Neural cell (in vitro differentiated cells): ENCODE results near the gene MYO7B. TPM values are rescaled to one million over a fixed set of nuclear protein-coding genes. Genes with fewer than 3 reads are reported as not detected.

ENCODE experiments used
- H2AFZ ChIP-seq: fragments of 200-600, 300-800 bp; sonication (generic), shearing (Covaris generic); 2 replicates; pipeline ENCODE4 v1.6.0; 2014; ENCODE audit warnings: low read depth, mild to moderate bottlenecking, antibody characterized with exemption, low read length, moderate library complexity
- H3F3A ChIP-seq: fragments of 200-600 bp; shearing (Covaris generic); 2 replicates; pipeline ENCODE4 v1.6.1; 2016; ENCODE audit warnings: mild to moderate bottlenecking, moderate library complexity, mixed read lengths, antibody characterized with exemption, low read length; ENCODE audit not compliant: insufficient read depth, poor library complexity, severe bottlenecking
- H3K27ac ChIP-seq: fragments of 200-600, 300-800 bp; sonication (generic), shearing (Covaris generic); 2 replicates; pipeline ENCODE4 v1.5.1; 2014; ENCODE audit warnings: mild to moderate bottlenecking, low read length, moderate library complexity
- H3K27me3 ChIP-seq: fragments of 300-800, 200-600 bp; sonication (generic), shearing (Covaris generic); 2 replicates; pipeline ENCODE4 v1.6.0; 2014; ENCODE audit warnings: mild to moderate bottlenecking, low read depth, low read length, moderate library complexity; ENCODE audit not compliant: insufficient read depth
- H3K36me3 ChIP-seq: fragments of 300-800, 200-600 bp; sonication (generic), shearing (Covaris generic); 2 replicates; pipeline ENCODE4 v1.5.1; 2014; ENCODE audit warnings: mild to moderate bottlenecking, antibody characterized with exemption, low read length, moderate library complexity; ENCODE audit not compliant: insufficient read depth
- H3K4me2 ChIP-seq: fragments of 300-800, 200-600 bp; sonication (generic), shearing (Covaris generic); 2 replicates; pipeline ENCODE4 v1.6.0; 2014; ENCODE audit warnings: mild to moderate bottlenecking, low read length
- H3K4me3 ChIP-seq: fragments of 300-800, 200-600 bp; sonication (generic), shearing (Covaris generic); 2 replicates; pipeline ENCODE4 v1.5.1; 2014; ENCODE audit warnings: mild to moderate bottlenecking, low read length, moderate library complexity
- H3K79me2 ChIP-seq: fragments of 200-600 bp; shearing (Covaris generic); replicated peaks from 2 replicates; pipeline ENCODE4 v1.6.0; 2014; ENCODE audit warnings: mild to moderate bottlenecking, low read length, moderate library complexity; ENCODE audit not compliant: insufficient read depth
- H3K9ac ChIP-seq: fragments of 300-800, 200-600 bp; sonication (generic), shearing (Covaris generic); 2 replicates; pipeline ENCODE4 v1.6.1; 2016; ENCODE audit warnings: mild to moderate bottlenecking, low read length, mixed read lengths
- H3K9me2 ChIP-seq: fragments of 200-600 bp; shearing (Covaris generic); 2 replicates; pipeline ENCODE4 v1.6.1; 2016; ENCODE audit warnings: mild to moderate bottlenecking, low read length, mixed read lengths; ENCODE audit not compliant: insufficient read depth
- H3K9me3 ChIP-seq: fragments of 200-600, 300-800 bp; sonication (generic), shearing (Covaris generic); 2 replicates; pipeline ENCODE4 v1.6.1; 2016; ENCODE audit warnings: mild to moderate bottlenecking, mixed run types, low read length, moderate library complexity, mixed read lengths
- H4K20me1 ChIP-seq: fragments of 200-600 bp; shearing (Covaris generic); 2 replicates; pipeline ENCODE4 v1.6.1; 2016; ENCODE audit warnings: mild to moderate bottlenecking, mixed run types; ENCODE audit not compliant: insufficient read depth
- CTCF ChIP-seq: fragments of 450-650 bp; IDR thresholded peaks from 2 replicates; pipeline ENCODE4 v1.5.1; 2014; ENCODE audit warnings: antibody characterized with exemption, mild to moderate bottlenecking, moderate library complexity; ENCODE audit not compliant: poor library complexity, severe bottlenecking
- EP300 ChIP-seq: fragments of 450-650 bp; conservative IDR thresholded peaks from 2 replicates; pipeline ENCODE4 v1.6.1; 2014; ENCODE audit warnings: antibody characterized with exemption, mild to moderate bottlenecking, moderate library complexity; ENCODE audit not compliant: poor library complexity, severe bottlenecking
- EZH2 ChIP-seq: fragments of 200-600, 300-800 bp; shearing (Covaris generic), sonication (generic); IDR thresholded peaks from 2 replicates; pipeline ENCODE4 v1.6.1; 2014; ENCODE audit warnings: antibody characterized with exemption, low read length, borderline replicate concordance, mild to moderate bottlenecking; ENCODE audit not compliant: insufficient read depth, poor library complexity, severe bottlenecking
- MXI1 ChIP-seq: fragments of 450-650 bp; conservative IDR thresholded peaks from 2 replicates; pipeline ENCODE4 v1.6.1; 2014; ENCODE audit warnings: antibody characterized with exemption, mild to moderate bottlenecking; ENCODE audit not compliant: poor library complexity, severe bottlenecking
- POLR2AphosphoS5 ChIP-seq: IDR thresholded peaks from 2 replicates; pipeline ENCODE4 v1.6.1; 2012
- RAD21 ChIP-seq: fragments of 450-650 bp; conservative IDR thresholded peaks from 2 replicates; pipeline ENCODE4 v1.6.1; 2014; ENCODE audit warnings: antibody characterized with exemption, mild to moderate bottlenecking, moderate library complexity
- REST ChIP-seq: IDR thresholded peaks from 2 replicates; pipeline ENCODE4 v1.6.1; 2012; ENCODE audit warnings: borderline replicate concordance
- SMC3 ChIP-seq: fragments of 450-650 bp; conservative IDR thresholded peaks from 2 replicates; pipeline ENCODE4 v1.6.1; 2014; ENCODE audit warnings: antibody characterized with exemption, mild to moderate bottlenecking, moderate library complexity; ENCODE audit not compliant: poor library complexity
- TAF1 ChIP-seq: IDR thresholded peaks from 2 replicates; pipeline ENCODE4 v1.6.1; 2012; ENCODE audit warnings: low read depth
- polyA plus RNA-seq: library from polyadenylated mRNA; depleted of rRNA; stranded (reverse); fragments of >200 nt; gene quantifications from 2 replicates; pipeline ENCODE4 v1.2.3, GENCODE V29; 2014

The MYO7B gene
- polyA plus RNA-seq, 1 donor from 2014 or later: 0.16 TPM

DNA sequence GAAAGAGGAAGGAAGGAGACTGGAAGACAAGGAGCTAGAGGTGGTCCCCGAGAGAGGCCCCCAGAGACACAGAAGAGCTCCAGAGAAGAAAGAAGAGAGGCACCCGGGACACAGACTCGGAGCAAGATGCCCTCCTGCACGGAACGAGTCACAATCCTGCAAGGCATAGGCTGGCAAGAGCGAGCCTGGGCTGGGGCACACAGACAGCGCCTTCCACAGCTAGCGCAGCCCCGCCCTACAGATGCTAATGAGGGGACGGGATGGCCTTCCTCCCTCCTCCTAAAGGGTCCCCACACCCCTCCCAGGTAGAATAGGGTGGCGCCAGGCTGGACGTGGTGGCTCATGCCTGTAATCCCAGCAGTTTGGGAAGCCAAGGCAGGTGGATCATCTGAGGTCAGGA lies 90.7 kb downstream of the MYO7B start:
- Histone ChIP-seq H3K4me3 (no peak overlapping the region), H3K9ac (no peak overlapping the region), H3K27me3 (no peaks in the 10 kb centered on the region), H3K9me2 (no peaks in the 10 kb centered on the region), H3K79me2 (no peaks in the 10 kb centered on the region), H4K20me1 (no peaks in the 10 kb centered on the region), H2AFZ (no peak overlapping the region), H3K4me2 (no peak overlapping the region), H3K36me3 (no peaks in the 10 kb centered on the region), H3K9me3 (no peaks in the 10 kb centered on the region), H3K27ac (no peak overlapping the region), H3F3A (no peaks in the 10 kb centered on the region)
- no peak for TF ChIP-seq CTCF
- TF ChIP-seq RAD21: no peak
- no peak for TF ChIP-seq TAF1
- no peak for TF ChIP-seq POLR2AphosphoS5
- no peak for TF ChIP-seq EP300
- no peak for TF ChIP-seq EZH2
- no peak for TF ChIP-seq REST
- TF ChIP-seq SMC3: no peak
- no peak for TF ChIP-seq MXI1

GRCh38 chr2:127626917-127627739 lies 91.6 kb downstream of the MYO7B start:
- Histone ChIP-seq H3K4me3 (no peak overlapping the region), H3F3A (no peaks in the 10 kb centered on the region), H3K9me2 (no peaks in the 10 kb centered on the region), H3K9me3 (no peaks in the 10 kb centered on the region), H3K4me2 (no peak overlapping the region), H3K79me2 (no peaks in the 10 kb centered on the region), H3K36me3 (no peaks in the 10 kb centered on the region), H3K9ac (no peak overlapping the region), H3K27me3 (no peaks in the 10 kb centered on the region), H3K27ac (no peak overlapping the region), H2AFZ (no peak overlapping the region), H4K20me1 (no peaks in the 10 kb centered on the region)
- TF ChIP-seq SMC3: no peak
- no peak for TF ChIP-seq REST
- no peak for TF ChIP-seq TAF1
- TF ChIP-seq POLR2AphosphoS5: no peak
- TF ChIP-seq EP300: no peak
- TF ChIP-seq MXI1: no peak
- TF ChIP-seq CTCF: no peak
- TF ChIP-seq EZH2: no peak
- TF ChIP-seq RAD21: no peak
